WI38 (cell line): Measurements from ENCODE around the gene OR7E24.

Source experiments
- H3K4me3 ChIP-seq: 2 replicates; pipeline ENCODE4 v1.5.1; 2011; ENCODE audit warnings: low read depth, mild to moderate bottlenecking, control low read depth, low read length
- CTCF ChIP-seq: IDR thresholded peaks from 2 replicates; pipeline ENCODE4 v1.5.1; 2012; ENCODE audit warnings: low read depth, mild to moderate bottlenecking, control low read depth, low read length

OR7E24 gene

GRCh38 chr19:9296336-9296735 is 45.6 kb downstream of the OR7E24 start:
- no peak for TF ChIP-seq CTCF
- H3K4me3 ChIP-seq = no peak overlapping the region
